GM12891 (cell line): Measurements from ENCODE around the gene TNNT3.

Experiments used
- DNase-seq: peaks from one replicate; pipeline ENCODE4 v3.0.0; 2011; ENCODE audit warnings: low spot score; ENCODE audit not compliant: insufficient read length
- FAIRE-seq: peaks from 2 replicates; lab custom pipeline; 2011; peaks lifted over from hg19 to GRCh38; lab: Jason Lieb, UNC
- PAX5 ChIP-seq: IDR thresholded peaks from 2 replicates; pipeline ENCODE4 v1.6.1; 2011; ENCODE audit warnings: low read length, moderate library complexity, mild to moderate bottlenecking; ENCODE audit not compliant: insufficient read depth, severe bottlenecking
- POLR2A ChIP-seq: IDR thresholded peaks from 2 replicates; pipeline ENCODE4 v1.6.1; 2011; ENCODE audit warnings: low read depth, low read length, control low read depth
- POLR2AphosphoS5 ChIP-seq: IDR thresholded peaks from 2 replicates; pipeline ENCODE4 v1.6.1; 2011; ENCODE audit warnings: low read depth, low read length, control low read depth
- POU2F2 ChIP-seq: IDR thresholded peaks from 2 replicates; pipeline ENCODE4 v1.6.1; 2011; ENCODE audit warnings: low read depth, mild to moderate bottlenecking, control low read depth, low read length, moderate library complexity
- SPI1 ChIP-seq: IDR thresholded peaks from 2 replicates; pipeline ENCODE4 v1.6.1; 2011; ENCODE audit warnings: low read depth, low read length, control low read depth
- TAF1 ChIP-seq: IDR thresholded peaks from 2 replicates; pipeline ENCODE4 v1.6.1; 2011; ENCODE audit warnings: low read depth, low read length, control low read depth

The TNNT3 gene

DNA sequence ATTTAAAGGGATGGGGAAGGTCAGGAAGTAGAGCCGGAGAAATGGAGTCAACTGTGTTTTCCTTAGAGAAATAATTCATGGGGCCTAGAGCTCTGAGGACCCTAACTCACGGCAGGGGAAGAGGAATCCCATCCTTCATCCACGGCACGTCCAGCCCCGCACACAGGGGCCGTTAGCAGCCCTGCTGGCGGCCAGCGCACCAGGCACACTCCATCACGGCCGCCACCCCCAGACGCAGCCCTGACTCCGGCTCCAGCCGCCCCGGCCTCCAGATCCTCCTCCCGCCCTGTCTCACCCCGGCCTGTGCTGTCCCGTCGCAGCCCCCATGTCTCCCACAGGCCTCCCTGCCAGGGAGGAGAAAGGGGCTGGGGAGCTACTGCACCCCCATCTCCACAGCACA, 38.9 kb downstream of the TNNT3 start:
- DNase-seq (no peak), FAIRE-seq (no peak)
- TF ChIP-seq POU2F2 (no peak), PAX5 (no peak), SPI1 (no peak), POLR2AphosphoS5 (no peak)

- FAIRE-seq (no peak), DNase-seq (no peak)
- TF ChIP-seq POU2F2: no peak
Observed at GRCh38 chr11:1959786-1960185, 40.3 kb downstream of the TNNT3 start.

GRCh38 chr11:1963864-1964263, 44.4 kb downstream of the TNNT3 start:
- no peak for TF ChIP-seq POLR2AphosphoS5
- TF ChIP-seq SPI1: no peak
- TF ChIP-seq POU2F2: no peak
- TF ChIP-seq TAF1: no peak
- TF ChIP-seq PAX5: no peak
- TF ChIP-seq POLR2A: no peak
- FAIRE-seq (no peak), DNase-seq (no peak)

DNA sequence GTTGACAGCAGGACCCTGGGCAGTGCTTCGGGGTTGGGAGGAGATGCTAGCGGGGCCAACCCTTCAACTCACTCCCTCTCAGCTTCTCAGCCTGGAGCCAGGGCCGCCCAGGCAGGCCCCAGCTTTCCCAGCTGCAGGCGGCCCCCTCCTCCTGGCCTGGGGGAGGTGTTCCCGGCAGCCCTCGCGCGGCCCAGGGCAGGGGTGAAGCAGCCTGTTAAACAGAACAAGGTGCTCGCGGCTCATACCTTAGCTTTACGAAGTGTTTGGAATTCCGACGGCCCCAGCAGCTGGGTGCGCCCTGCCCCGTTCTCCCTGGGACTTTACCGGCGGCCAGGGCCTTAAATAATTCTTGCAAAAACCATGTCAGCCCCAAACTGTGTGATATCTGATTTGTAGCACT, 44.8 kb downstream of the TNNT3 start:
- FAIRE-seq (no peak), DNase-seq (no peak)

DNA sequence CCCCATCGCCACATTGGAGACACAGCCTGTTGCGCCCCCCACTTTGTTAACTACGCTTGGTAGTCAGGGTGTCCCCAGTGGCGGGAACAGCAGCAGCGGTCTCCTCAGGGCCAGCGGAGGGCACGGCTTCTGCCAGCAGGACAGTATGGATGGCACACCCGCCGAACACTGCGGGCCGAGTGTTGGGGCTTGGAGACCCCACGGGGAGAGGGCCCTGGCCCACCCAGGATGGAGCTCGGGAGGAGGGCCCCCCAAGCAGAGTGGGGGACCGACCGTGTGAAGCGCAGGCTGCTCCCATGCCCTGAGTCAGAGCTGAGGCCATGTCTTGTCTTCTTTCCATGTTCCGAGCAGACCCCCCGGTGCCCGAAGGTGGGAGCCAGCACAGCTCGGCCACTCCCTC, 45.5 kb downstream of the TNNT3 start:
- DNase-seq: no peak
- FAIRE-seq: no peak
- no peak for TF ChIP-seq TAF1
- no peak for TF ChIP-seq PAX5

More for the DNA sequence above, 44.8 kb downstream of the TNNT3 start:
- TF ChIP-seq SPI1 (no peak), POLR2AphosphoS5 (no peak), PAX5 (no peak), POLR2A (no peak), POU2F2 (no peak), TAF1 (no peak)

- TF ChIP-seq TAF1 (no peak), POU2F2 (no peak), PAX5 (no peak), SPI1 (no peak), POLR2A (no peak), POLR2AphosphoS5 (no peak)
- DNase-seq (no peak), FAIRE-seq (no peak)
Observed at GRCh38 chr11:1966531-1966930, 47.0 kb downstream of the TNNT3 start.

DNA sequence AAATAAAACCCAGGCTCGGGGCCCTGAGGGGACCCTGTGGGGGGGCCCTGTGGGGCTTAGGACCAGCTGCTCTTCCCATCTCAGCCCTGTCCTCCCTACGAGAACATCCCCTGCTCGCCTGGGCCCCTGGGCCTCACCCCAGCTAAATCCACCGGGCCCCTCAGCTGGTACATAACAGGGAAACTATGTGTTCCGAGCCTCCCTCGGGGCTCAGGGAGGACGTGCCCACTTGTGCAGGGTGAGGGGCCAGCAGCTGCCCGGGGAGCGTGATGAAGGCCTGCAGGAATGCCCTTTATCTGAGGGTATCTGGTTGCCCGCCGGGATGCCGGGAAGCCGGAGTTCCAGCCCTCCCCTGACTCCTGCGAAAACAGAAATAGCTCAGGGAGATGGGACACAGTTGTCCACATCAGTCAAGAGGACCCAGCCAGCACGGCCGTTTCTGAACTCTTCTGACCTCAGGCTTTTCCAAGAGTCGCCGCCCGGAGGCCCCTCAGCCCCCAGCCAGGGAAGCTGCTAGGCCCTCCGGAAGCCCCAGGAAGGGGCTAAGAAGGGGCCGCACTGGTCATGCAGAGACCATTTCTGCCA, 48.2 kb downstream of the TNNT3 start:
- no peak for FAIRE-seq
- DNase-seq: no peak
- TF ChIP-seq POLR2AphosphoS5: no peak
- no peak for TF ChIP-seq POU2F2
- no peak for TF ChIP-seq SPI1
- no peak for TF ChIP-seq PAX5
- TF ChIP-seq POLR2A: no peak
- no peak for TF ChIP-seq TAF1

- DNase-seq (no peak), FAIRE-seq (no peak)
- TF ChIP-seq TAF1 (no peak), POLR2AphosphoS5 (no peak), SPI1 (no peak), PAX5 (no peak), POU2F2 (no peak), POLR2A (no peak)
Observed at GRCh38 chr11:1968454-1969002, 49.0 kb downstream of the TNNT3 start.

DNA sequence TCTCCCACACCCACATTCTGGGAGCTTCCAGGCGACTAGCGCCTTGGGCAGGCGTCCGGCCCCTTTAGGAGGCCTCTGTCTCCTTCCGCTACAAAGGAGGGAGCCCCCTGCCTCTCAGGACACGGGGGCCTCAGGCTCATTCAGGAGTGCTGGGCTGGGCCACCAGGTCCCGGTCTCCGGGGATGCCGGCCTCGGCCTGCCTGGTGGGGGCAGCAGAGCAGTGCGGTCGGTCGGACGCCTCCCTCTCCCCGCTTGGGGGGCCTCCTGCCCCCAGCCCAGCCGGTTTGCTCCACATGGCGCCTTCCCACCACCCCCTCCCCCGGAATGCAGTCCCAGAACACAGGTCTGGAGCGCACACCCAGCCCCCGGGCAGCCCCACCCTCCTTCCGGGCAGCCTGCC, 49.5 kb downstream of the TNNT3 start:
- DNase-seq (no peak), FAIRE-seq (no peak)
- TF ChIP-seq POLR2AphosphoS5 (no peak), SPI1 (no peak), TAF1 (no peak), POLR2A (no peak), POU2F2 (no peak), PAX5 (no peak)

GRCh38 chr11:1969776-1970175, 50.3 kb downstream of the TNNT3 start:
- no peak for DNase-seq
- FAIRE-seq: no peak
- no peak for TF ChIP-seq PAX5
- no peak for TF ChIP-seq POLR2A
- TF ChIP-seq POU2F2: no peak
- no peak for TF ChIP-seq SPI1
- no peak for TF ChIP-seq TAF1
- TF ChIP-seq POLR2AphosphoS5: no peak

DNA sequence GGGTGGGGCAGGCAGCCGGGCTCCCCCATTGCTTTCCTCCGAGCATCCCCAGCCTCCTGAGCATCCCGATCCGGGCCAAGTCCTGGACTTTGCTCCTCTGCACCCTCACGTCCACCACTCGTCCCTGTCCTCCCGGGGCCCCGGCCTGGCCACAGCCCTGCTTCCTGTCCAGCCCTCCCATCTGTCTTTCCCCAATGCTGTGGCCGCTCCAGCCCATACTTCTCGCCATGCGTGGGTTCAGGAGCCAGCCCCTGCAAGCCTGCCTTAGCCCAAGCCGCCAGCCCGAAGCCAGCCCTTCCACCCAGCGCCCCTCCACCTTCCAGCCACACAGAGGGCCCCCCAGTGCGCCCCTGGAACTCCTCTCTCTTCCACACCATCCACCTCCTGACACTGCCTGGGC, 51.5 kb downstream of the TNNT3 start:
- DNase-seq (no peak), FAIRE-seq (no peak)
- TF ChIP-seq POLR2A: no peak
- TF ChIP-seq TAF1: no peak
- no peak for TF ChIP-seq POU2F2
- TF ChIP-seq PAX5: no peak
- no peak for TF ChIP-seq POLR2AphosphoS5
- TF ChIP-seq SPI1: no peak
